ENCODE data around the gene INAFM2.

INAFM2 gene

DNA sequence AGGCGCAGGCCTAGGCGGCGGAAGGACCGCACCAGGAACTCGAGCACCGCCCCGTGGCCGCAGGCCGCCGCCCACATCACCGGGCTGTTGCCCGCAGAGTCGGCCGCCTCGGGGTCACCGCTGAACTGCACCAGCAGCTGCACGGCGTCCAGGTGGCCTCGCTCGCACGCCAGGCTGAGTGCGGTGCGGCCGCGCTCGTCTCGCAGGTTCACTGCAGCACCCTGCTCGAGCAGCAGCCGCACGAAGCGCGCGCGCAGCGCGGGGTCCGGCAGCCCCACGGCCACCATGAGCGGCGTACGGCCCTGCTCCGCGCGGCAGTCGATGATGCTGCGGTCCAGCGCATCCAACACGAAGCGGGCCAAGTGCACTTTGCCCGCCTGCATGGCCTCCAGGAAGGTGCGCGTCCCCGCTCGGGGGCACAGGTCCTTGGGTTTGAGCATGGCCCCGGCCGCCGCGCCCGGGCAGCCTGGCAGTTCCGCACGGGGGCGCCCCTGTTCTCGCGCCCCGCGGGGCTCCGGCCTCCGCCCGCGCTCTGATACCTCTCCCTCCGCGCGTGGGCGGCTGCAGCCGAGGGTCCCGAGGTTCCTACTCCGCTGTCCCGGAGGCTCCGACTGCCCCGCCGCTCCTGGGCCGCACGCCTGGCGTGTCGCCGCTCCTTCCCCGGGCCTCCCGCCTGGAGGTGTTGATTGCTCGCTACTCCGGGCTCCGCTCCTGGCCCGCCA is 41.2 kb upstream of the INAFM2 start (continued):
- TF ChIP-seq, protein P1, sequence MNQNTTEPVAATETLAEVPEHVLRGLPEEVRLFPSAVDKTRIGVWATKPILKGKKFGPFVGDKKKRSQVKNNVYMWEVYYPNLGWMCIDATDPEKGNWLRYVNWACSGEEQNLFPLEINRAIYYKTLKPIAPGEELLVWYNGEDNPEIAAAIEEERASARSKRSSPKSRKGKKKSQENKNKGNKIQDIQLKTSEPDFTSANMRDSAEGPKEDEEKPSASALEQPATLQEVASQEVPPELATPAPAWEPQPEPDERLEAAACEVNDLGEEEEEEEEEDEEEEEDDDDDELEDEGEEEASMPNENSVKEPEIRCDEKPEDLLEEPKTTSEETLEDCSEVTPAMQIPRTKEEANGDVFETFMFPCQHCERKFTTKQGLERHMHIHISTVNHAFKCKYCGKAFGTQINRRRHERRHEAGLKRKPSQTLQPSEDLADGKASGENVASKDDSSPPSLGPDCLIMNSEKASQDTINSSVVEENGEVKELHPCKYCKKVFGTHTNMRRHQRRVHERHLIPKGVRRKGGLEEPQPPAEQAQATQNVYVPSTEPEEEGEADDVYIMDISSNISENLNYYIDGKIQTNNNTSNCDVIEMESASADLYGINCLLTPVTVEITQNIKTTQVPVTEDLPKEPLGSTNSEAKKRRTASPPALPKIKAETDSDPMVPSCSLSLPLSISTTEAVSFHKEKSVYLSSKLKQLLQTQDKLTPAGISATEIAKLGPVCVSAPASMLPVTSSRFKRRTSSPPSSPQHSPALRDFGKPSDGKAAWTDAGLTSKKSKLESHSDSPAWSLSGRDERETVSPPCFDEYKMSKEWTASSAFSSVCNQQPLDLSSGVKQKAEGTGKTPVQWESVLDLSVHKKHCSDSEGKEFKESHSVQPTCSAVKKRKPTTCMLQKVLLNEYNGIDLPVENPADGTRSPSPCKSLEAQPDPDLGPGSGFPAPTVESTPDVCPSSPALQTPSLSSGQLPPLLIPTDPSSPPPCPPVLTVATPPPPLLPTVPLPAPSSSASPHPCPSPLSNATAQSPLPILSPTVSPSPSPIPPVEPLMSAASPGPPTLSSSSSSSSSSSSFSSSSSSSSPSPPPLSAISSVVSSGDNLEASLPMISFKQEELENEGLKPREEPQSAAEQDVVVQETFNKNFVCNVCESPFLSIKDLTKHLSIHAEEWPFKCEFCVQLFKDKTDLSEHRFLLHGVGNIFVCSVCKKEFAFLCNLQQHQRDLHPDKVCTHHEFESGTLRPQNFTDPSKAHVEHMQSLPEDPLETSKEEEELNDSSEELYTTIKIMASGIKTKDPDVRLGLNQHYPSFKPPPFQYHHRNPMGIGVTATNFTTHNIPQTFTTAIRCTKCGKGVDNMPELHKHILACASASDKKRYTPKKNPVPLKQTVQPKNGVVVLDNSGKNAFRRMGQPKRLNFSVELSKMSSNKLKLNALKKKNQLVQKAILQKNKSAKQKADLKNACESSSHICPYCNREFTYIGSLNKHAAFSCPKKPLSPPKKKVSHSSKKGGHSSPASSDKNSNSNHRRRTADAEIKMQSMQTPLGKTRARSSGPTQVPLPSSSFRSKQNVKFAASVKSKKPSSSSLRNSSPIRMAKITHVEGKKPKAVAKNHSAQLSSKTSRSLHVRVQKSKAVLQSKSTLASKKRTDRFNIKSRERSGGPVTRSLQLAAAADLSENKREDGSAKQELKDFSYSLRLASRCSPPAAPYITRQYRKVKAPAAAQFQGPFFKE (tag by site-specific recombination; IDR thresholded peaks at IDR 0.05; ENCODE audit: borderline replicate concordance) = no peak
- TF ChIP-seq, protein P2, sequence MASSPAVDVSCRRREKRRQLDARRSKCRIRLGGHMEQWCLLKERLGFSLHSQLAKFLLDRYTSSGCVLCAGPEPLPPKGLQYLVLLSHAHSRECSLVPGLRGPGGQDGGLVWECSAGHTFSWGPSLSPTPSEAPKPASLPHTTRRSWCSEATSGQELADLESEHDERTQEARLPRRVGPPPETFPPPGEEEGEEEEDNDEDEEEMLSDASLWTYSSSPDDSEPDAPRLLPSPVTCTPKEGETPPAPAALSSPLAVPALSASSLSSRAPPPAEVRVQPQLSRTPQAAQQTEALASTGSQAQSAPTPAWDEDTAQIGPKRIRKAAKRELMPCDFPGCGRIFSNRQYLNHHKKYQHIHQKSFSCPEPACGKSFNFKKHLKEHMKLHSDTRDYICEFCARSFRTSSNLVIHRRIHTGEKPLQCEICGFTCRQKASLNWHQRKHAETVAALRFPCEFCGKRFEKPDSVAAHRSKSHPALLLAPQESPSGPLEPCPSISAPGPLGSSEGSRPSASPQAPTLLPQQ (tag by site-specific recombination; IDR thresholded peaks at IDR 0.05) = peak; percentile 37; the same call in 1 of the 2 replicates
- TF ChIP-seq GLIS2 (tag by site-specific recombination; IDR thresholded peaks at IDR 0.05) (no peak), ZNF837 (tag by site-specific recombination; IDR thresholded peaks at IDR 0.05) (no peak), ZNF768 (tag by site-specific recombination; IDR thresholded peaks at IDR 0.05) (no peak), ZNF335 (tag by site-specific recombination; conservative IDR thresholded peaks at IDR 0.05) (peak; percentile 68), ZNF610 (tag by site-specific recombination; IDR thresholded peaks at IDR 0.05; ENCODE audit: borderline replicate concordance) (no peak), ZNF24 (tag by site-specific recombination; IDR thresholded peaks at IDR 0.05) (no peak), ZNF664 (tag by site-specific recombination; IDR thresholded peaks at IDR 0.05) (no peak), ZNF660 (tag by site-specific recombination; IDR thresholded peaks at IDR 0.05) (peak; percentile 54; the same call in 1 of the 2 replicates), ZNF114 (tag by site-specific recombination; IDR thresholded peaks at IDR 0.05) (no peak), ZNF621 (tag by site-specific recombination; IDR thresholded peaks at IDR 0.05) (no peak), ZNF629 (tag by site-specific recombination; IDR thresholded peaks at IDR 0.05) (no peak), ZNF426 (tag by site-specific recombination; IDR thresholded peaks at IDR 0.05) (no peak), ZNF155 (tag by site-specific recombination; IDR thresholded peaks at IDR 0.05) (no peak), ZNF266 (tag by site-specific recombination; IDR thresholded peaks at IDR 0.05; ENCODE audit: low read depth) (no peak), ZBTB21 (tag by site-specific recombination; IDR thresholded peaks at IDR 0.05) (no peak), ZXDB (tag by site-specific recombination; IDR thresholded peaks at IDR 0.05) (no peak), ZNF274 (IDR thresholded peaks at IDR 0.05; ENCODE audit: low read length) (no peak), ZNF274 (tag by site-specific recombination; IDR thresholded peaks at IDR 0.05; ENCODE audit: borderline replicate concordance) (no peak), ZNF558 (tag by site-specific recombination; IDR thresholded peaks at IDR 0.05) (no peak), MZF1 (tag by site-specific recombination; IDR thresholded peaks at IDR 0.05; ENCODE audit: borderline replicate concordance) (no peak)
- TF ChIP-seq, protein P3, sequence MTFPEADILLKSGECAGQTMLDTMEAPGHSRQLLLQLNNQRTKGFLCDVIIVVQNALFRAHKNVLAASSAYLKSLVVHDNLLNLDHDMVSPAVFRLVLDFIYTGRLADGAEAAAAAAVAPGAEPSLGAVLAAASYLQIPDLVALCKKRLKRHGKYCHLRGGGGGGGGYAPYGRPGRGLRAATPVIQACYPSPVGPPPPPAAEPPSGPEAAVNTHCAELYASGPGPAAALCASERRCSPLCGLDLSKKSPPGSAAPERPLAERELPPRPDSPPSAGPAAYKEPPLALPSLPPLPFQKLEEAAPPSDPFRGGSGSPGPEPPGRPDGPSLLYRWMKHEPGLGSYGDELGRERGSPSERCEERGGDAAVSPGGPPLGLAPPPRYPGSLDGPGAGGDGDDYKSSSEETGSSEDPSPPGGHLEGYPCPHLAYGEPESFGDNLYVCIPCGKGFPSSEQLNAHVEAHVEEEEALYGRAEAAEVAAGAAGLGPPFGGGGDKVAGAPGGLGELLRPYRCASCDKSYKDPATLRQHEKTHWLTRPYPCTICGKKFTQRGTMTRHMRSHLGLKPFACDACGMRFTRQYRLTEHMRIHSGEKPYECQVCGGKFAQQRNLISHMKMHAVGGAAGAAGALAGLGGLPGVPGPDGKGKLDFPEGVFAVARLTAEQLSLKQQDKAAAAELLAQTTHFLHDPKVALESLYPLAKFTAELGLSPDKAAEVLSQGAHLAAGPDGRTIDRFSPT (tag by site-specific recombination; IDR thresholded peaks at IDR 0.05) = no peak
- TF ChIP-seq, protein P4, sequence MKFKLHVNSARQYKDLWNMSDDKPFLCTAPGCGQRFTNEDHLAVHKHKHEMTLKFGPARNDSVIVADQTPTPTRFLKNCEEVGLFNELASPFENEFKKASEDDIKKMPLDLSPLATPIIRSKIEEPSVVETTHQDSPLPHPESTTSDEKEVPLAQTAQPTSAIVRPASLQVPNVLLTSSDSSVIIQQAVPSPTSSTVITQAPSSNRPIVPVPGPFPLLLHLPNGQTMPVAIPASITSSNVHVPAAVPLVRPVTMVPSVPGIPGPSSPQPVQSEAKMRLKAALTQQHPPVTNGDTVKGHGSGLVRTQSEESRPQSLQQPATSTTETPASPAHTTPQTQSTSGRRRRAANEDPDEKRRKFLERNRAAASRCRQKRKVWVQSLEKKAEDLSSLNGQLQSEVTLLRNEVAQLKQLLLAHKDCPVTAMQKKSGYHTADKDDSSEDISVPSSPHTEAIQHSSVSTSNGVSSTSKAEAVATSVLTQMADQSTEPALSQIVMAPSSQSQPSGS (tag by site-specific recombination; IDR thresholded peaks at IDR 0.05; ENCODE audit: low read depth) = no peak
- TF ChIP-seq, protein P5, sequence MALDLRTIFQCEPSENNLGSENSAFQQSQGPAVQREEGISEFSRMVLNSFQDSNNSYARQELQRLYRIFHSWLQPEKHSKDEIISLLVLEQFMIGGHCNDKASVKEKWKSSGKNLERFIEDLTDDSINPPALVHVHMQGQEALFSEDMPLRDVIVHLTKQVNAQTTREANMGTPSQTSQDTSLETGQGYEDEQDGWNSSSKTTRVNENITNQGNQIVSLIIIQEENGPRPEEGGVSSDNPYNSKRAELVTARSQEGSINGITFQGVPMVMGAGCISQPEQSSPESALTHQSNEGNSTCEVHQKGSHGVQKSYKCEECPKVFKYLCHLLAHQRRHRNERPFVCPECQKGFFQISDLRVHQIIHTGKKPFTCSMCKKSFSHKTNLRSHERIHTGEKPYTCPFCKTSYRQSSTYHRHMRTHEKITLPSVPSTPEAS (tag by site-specific recombination; IDR thresholded peaks at IDR 0.05) = no peak
- TF ChIP-seq, protein P6, sequence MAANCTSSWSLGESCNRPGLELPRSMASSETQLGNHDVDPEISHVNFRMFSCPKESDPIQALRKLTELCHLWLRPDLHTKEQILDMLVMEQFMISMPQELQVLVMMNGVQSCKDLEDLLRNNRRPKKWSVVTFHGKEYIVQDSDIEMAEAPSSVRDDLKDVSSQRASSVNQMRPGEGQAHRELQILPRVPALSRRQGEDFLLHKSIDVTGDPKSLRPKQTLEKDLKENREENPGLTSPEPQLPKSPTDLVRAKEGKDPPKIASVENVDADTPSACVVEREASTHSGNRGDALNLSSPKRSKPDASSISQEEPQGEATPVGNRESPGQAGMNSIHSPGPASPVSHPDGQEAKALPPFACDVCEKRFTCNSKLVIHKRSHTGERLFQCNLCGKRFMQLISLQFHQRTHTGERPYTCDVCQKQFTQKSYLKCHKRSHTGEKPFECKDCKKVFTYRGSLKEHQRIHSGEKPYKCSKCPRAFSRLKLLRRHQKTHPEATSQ (tag by site-specific recombination; IDR thresholded peaks at IDR 0.05) = no peak
